Activated gamma-delta T cell treated with anti-CD3 and anti-CD28 coated beads, Interleukin-2, amount 50 U/mL, for 16 hours (primary cell): ENCODE data around the gene RHOBTB3.
"Not testable (repeated sequence)": the region's sequence is repeated elsewhere in the genome, so short reads cannot be mapped to it uniquely, and the experiment has no call there.

Source experiments
- DNase-seq: peaks from one replicate; pipeline ENCODE4 v3.0.0-alpha.2; 2020; ENCODE audit warnings: low read depth

Gene RHOBTB3

DNA sequence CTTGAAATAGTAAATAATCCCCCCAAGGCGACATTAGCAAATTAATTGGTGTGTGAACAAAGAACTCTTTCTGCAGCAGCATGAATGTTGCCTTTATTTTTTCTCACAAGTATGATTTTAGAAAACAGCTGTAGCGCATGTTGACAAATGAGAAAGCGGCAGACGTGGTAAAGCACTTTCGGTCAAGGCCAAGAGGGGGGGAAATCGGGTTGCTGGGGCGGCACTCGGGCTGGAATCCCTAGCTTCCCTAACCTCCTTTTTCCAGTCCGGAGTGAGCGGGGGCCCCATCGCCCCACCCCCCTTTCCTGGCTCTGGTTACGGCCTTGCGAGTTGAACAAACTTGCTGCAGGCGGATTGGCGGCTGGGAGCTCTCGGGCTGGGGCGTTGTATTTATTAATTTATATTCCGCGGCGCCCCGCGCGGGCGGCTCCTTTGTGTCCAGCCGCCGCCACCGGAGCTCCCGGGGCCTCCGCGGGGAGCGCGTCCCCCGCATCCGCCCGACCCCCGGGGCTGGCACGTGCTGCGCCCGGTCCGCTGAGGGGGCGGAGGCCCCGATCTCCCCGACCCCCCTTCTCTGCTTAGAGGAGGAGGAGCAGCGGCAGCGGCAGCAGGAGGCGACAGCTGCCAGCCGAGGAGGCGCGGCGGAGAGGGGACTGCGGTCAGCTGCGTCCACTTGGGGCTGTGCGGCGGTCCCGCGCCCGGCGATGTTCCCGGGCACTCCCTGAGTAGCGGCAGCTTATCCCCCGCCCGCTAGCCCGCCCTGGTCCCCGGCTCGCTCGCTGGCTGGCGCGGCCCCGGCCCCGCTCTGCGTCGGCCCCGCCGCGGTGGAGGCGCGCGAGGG, at the start of gene RHOBTB3:
RHOBTB3 (plus strand) TSS at position 607 of the 841 bp plus-strand sequence. CDS start 347 bp downstream, outside the sequence.
- no peak for DNase-seq

GRCh38 chr5:95682891-95683290, 48.2 kb upstream of the RHOBTB3 start, which contains the start of gene SPATA9:
SPATA9 (minus strand) TSS chr5:95682991; CDS start chr5:95682854, 137 bp downstream.
- no peak for DNase-seq

DNA sequence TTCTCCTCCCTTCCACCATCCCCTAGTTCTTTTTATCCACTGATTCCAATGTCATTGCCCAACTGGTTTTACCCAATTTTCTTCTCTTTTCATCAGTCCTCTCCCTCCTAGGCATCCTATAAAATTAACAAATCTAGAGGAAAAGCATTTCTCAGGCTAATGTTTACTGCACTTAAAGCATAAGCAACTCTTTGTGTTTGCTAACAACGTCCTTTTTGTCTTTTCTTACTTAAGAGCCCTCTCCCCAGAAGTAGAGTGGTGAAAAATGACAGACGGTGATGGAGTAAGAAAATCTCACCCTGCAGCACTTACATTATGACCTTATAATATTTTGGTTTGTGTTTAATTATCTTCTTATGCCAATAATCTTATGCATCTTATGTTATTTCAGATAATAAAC, 46.8 kb upstream of the RHOBTB3 start:
- no peak for DNase-seq

- no peak for DNase-seq
These were observed 44.5 kb upstream of the RHOBTB3 start for GRCh38 chr5:95686651-95687050.

DNA sequence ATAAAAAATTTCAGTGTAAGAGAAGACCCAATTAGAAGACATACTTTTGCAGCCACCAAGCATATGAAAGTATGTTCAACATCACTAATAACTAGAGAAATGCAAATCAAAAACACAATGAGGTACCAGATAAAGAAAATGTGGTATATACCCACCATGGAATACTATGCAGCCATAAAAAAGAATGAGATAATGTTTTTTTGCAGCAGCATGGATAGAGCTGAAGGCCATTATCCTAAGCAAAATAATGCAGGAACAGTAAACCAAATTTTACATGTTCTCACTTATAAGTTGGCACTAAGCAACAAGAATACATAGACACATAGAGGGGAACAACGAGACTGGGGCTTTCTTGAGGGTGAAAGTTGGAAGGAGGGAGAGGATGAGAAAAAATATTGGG, 41.5 kb upstream of the RHOBTB3 start:
- no peak for DNase-seq

- DNase-seq = no peak
These were observed 40.8 kb upstream of the RHOBTB3 start for GRCh38 chr5:95690333-95690732.

DNA sequence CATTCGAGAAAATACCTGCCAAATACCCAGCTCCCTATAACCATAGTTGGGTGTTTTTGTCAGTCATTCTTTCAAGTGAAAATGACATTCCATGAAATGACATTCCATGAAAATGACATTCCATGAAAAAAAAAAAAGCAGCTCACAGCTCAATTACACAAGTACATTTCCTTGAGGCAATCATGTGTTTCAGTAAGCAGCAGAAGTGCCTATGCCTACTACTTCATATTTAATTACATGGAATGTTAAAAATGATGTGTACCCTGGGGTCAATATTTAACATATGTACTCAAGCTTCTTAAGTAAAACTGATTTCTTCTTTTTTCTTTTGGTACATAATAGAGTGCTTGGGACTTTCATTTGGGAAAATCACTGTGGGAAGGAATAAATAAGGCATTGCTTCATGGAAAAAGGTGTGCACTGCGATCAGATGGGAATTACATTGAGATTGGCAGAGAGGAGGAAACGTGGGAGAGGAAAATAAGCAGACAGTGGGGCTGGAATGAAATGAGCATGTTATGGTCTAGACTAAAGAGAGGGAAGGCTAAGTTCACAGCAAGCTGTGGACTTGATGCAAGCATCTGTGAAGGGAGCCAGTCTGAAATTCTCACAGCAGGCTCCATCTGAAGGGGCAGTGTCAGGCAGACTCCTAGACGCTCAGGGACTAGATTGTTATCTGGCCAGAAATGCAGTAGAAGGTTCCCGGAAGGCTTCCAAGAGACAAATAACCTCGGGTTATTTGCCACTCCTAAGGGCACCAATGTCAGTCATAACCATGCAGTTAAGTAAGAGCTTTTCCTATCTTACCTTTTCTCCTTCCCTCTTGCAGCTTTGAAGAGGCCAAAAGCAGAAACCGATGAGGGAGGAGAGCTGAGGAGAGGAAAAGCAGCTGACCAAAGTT, 33.1 kb upstream of the RHOBTB3 start:
- DNase-seq = no peak

- DNase-seq = no peak
These were observed 31.8 kb upstream of the RHOBTB3 start for GRCh38 chr5:95699337-95699736.

DNA sequence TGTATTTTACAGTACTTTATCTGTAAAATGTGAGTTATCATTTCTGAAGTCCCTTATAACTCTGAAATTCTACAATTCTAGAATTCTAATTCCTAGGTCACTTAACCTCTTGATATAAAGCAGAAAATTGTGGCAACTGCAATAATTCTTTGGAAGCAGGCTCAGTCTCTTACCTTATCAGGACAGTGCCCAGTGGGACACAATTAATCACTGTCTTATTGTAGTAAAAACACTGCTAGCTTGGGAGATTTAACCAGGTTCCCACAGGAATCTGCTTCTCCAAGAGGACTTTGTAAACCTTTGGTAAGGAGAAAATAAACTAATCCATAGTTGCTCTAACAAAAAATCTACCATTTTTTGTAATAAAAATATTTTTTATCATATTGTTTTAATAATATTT, 30.1 kb upstream of the RHOBTB3 start:
- DNase-seq = no peak

- no peak for DNase-seq
These were observed 27.0 kb upstream of the RHOBTB3 start for GRCh38 chr5:95704150-95704549.

GRCh38 chr5:95706196-95706595, 24.9 kb upstream of the RHOBTB3 start:
- DNase-seq = not testable (repeated sequence)

GRCh38 chr5:95707055-95707454, 24.1 kb upstream of the RHOBTB3 start:
- no peak for DNase-seq

GRCh38 chr5:95707534-95708188, 23.5 kb upstream of the RHOBTB3 start:
- not testable (repeated sequence) for DNase-seq

DNA sequence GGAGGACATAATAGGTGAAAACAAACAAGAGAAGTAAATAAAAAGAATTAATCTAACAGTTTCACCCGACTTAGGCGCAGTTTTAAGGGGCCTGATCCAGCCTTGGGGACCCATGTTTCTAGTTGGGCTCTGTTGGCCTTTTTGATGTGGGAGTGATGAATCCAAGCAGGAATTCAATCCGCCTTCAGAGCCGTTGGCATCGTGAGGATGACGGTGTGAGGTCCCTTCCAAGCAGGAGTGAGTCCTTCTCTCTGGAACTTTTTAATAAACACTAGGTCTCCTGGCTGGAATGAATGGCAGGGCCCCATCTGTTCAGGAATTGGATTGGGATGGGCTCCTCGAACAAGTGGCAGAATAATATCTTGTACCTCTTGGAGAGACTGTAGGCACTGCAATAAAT, 22.3 kb upstream of the RHOBTB3 start:
- DNase-seq = no peak

GRCh38 chr5:95709967-95710650, 21.0 kb upstream of the RHOBTB3 start:
- DNase-seq = no peak

- DNase-seq = not testable (repeated sequence)
These were observed 20.3 kb upstream of the RHOBTB3 start for GRCh38 chr5:95710651-95711500.

GRCh38 chr5:95711501-95712346, 19.4 kb upstream of the RHOBTB3 start:
- no peak for DNase-seq

GRCh38 chr5:95712347-95712958, 18.7 kb upstream of the RHOBTB3 start:
- no peak for DNase-seq

GRCh38 chr5:95713246-95713645, 17.9 kb upstream of the RHOBTB3 start:
- not testable (repeated sequence) for DNase-seq
